Activated naive CD4-positive, alpha-beta T cell treated with anti-CD3 and anti-CD28 coated beads for 36 hours (primary cell): ENCODE results near the gene ATR. TPM values are rescaled to one million over a fixed set of nuclear protein-coding genes. Genes with fewer than 3 reads are reported as not detected.
A peak's percentile ranks its signal among the peaks of the same experiment; 100 is the strongest.
"Not testable (repeated sequence)": the region's sequence is repeated elsewhere in the genome, so short reads cannot be mapped to it uniquely, and the experiment has no call there.

Experiments used
- CTCF ChIA-PET: fragments of 350-600 bp; sonication (Branson Sonifier 250); formaldehyde crosslinking; loops from one replicate; lab custom pipeline; 2021; ENCODE audit warnings: antibody characterized with exemption; lab: Charles Lee
- DNase-seq: peaks from one replicate; pipeline ENCODE4 v3.0.0-alpha.2; 2020
- H3K27ac Mint-ChIP-seq: one replicate; pipeline ENCODE4 v1.8.0; 2021; ENCODE audit warnings: mild to moderate bottlenecking, mixed read lengths
- H3K27me3 Mint-ChIP-seq: one replicate; pipeline ENCODE4 v1.8.0; 2021; ENCODE audit warnings: low read depth, mixed read lengths
- H3K36me3 Mint-ChIP-seq: one replicate; pipeline ENCODE4 v1.8.0; 2021; ENCODE audit warnings: low read depth, mixed read lengths
- H3K4me1 Mint-ChIP-seq: one replicate; pipeline ENCODE4 v1.8.0; 2021; ENCODE audit warnings: low read depth, mixed read lengths
- H3K4me3 Mint-ChIP-seq: one replicate; pipeline ENCODE4 v1.8.0; 2021; ENCODE audit warnings: mild to moderate bottlenecking, moderate library complexity, mixed read lengths
- H3K9me3 Mint-ChIP-seq: one replicate; pipeline ENCODE4 v1.8.0; 2021; ENCODE audit warnings: mixed read lengths
- intact Hi-C: fragments of 100-400 bp; cut with micrococcal nuclease; formaldehyde crosslinking; loops from one replicate; pipeline ENCODE4 v1.15.1; 2023
- total RNA-seq, 2 experiments: library from RNA; stranded (reverse); gene quantifications; one replicate each; pipeline ENCODE4 v1.2.3, GENCODE V29; 2021

Gene ATR
- total RNA-seq, 2 experiments from 2014 or later = 42.5 to 43.1 TPM

DNA sequence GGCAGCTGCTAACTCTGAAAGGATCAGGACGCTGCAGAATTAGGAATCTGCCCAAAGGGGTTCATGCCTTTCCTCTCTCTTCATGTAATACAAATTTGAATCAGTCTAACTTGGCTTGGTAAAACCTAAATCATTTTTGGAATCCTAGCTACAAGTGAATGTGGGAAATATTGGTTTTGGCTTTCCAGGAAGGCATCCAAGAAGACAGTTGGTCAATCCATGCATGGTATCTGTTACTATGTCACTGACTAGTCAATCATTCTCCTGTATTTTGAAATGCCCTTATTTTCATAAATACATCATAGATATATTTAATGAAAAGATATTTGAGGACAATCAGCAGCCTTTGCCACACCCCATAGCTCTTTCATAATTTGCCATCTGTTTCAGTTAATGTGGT lies 10.2 kb upstream of the ATR start:
- Mint-ChIP-seq H3K36me3 (no peaks in the 10 kb centered on the region), H3K4me1 (no peaks in the 10 kb centered on the region), H3K4me3 (no peak overlapping the region), H3K9me3 (no peaks in the 10 kb centered on the region), H3K27ac (no peak overlapping the region), H3K27me3 (peaks cover 5% of the 10 kb centered on the region)
- CTCF ChIA-PET = interaction anchor here (1.0 kb wide), 1 partner anchor 240 kb away, joined by 3 read pairs; no protein-coding TSS in a partner anchor
- intact Hi-C loops = loop anchor here (5.0 kb wide), 2 partner anchors 299 to 319 kb away; partner anchors contain the start of gene PCOLCE2
- no peak for DNase-seq

DNA sequence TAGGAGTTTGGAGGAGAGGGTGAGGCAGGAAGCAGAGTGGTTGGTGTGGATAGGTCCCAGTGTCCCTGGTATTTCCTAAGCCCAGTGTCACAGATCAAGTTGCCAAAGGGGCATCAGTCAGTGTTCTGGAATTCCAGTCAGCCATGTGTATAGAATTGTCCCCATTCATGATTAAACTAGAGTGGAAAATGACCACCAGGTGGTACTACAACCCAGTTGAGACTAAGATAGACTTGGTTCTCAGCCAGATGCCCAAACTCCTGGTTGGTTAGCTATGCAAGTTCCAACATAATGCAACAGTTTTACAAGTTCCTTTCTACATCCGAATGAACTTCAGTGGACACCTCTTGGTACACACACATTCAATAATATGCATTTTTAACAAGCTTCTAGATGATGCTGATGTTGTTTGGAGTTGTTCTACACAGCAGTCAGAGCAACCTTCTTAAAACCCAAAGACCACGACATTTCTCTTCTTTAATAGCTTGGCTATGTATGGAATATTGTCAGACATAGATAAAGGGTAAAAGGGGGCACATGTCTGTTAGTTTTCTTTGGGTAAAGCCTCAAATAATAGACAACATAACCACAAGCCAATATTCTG lies 8.4 kb upstream of the ATR start:
- H3K36me3 Mint-ChIP-seq = no peaks in the 10 kb centered on the region
- no peak overlapping the region for H3K27ac Mint-ChIP-seq
- H3K4me3 Mint-ChIP-seq = no peak overlapping the region
- H3K9me3 Mint-ChIP-seq = no peaks in the 10 kb centered on the region
- CTCF ChIA-PET = interaction anchor here (0.6 to 1.6 kb wide), 8 partner anchors 10 to 404 kb away, joined by 3 to 7 read pairs (median 4); no protein-coding TSS in a partner anchor
- H3K4me1 Mint-ChIP-seq = no peaks in the 10 kb centered on the region
- peaks cover 5% of the 10 kb centered on the region for H3K27me3 Mint-ChIP-seq
- intact Hi-C loops = loop anchor here (1.0 to 5.0 kb wide), 5 partner anchors 241 to 407 kb away; partner anchors contain the start of gene PCOLCE2
- DNase-seq = peak; percentile 40

DNA sequence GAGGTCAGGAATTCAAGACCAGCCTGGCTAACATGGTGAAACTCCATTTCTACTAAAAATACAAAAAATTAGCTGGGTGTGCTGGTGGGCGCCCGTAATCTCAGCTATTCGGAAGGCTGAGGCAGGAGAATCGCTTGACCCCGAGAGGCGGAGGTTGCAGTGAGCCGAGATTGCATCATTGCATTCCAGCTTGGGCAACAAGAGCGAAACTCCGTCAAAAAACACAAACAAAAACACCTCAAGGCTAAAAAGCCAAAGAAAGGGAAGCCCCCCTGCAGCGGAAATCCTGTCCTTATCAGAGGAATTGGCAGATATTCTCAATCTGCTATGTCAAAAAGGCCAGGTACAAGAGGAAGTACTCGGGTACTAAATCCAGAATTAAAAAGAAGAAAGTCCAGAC lies 2.5 kb upstream of the ATR start:
- H3K27me3 Mint-ChIP-seq, intact Hi-C loops, H3K36me3 Mint-ChIP-seq, H3K27ac Mint-ChIP-seq, H3K4me3 Mint-ChIP-seq, H3K9me3 Mint-ChIP-seq, DNase-seq, CTCF ChIA-PET: not testable (repeated sequence)
- H3K4me1 Mint-ChIP-seq = peaks cover 21% of the 10 kb centered on the region

DNA sequence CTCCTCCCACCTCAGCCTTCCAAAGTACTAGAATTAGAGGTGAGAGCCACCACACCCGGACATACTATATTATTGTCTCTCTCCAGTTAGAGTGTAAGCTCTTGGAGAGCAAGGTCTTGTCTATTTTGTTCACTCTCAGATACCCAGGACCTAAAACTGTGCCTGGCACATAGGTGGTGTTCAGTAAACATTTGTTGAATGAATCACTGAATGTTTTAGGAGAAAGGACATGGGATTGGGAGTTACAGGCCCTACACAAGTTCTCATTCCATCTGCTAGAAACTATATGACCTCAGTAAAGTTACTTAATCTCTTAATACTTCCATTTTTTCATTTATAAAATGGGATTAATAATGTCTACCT lies 1.5 kb upstream of the ATR start:
- Mint-ChIP-seq H3K9me3 (no peaks in the 10 kb centered on the region), H3K4me3 (peak overlapping the region; percentile 94), H3K4me1 (peaks cover 30% of the 10 kb centered on the region), H3K36me3 (peaks cover 4% of the 10 kb centered on the region), H3K27ac (peak overlapping the region; percentile 95), H3K27me3 (no peaks in the 10 kb centered on the region)
- intact Hi-C loops = no loop called here
- DNase-seq = no peak
- CTCF ChIA-PET = interaction anchor here (0.7 kb wide), 1 partner anchor 236 kb away, joined by 3 read pairs; no protein-coding TSS in a partner anchor

DNA sequence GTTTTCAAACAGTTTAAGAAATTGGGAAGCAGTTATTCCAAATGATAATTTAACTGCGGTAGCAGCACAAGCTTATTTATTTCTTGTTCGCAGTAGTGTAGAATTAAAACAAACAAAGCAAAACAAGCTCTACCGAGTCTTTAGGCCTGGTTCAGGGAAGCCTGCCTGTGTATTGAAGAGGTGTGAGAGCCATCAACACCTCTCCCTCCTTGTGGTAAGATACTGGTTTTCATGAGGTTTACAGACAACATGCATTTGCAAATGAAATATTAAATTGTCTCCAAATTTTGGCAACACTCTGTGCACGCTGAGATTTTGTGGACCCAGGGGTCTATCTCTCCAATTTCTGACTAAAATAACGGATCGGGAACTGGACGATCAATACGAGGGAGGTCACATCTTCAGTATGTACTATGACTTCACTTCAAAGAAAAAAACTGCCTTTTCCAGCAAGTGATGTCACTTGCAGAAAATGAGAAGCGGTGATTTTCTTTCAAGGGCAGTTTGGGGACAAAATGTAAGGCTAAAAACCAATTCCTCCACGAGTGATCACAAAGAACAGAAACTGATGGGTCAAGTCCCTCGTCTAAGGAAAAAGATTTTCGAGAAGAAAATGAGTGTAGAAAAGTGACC lies 721 bp downstream of the ATR start:
- DNase-seq = no peak
- Mint-ChIP-seq H3K4me1 (peaks cover 42% of the 10 kb centered on the region), H3K36me3 (peaks cover 8% of the 10 kb centered on the region), H3K4me3 (peak overlapping the region; percentile 94), H3K27me3 (no peaks in the 10 kb centered on the region), H3K27ac (peak overlapping the region; percentile 95), H3K9me3 (no peaks in the 10 kb centered on the region)
- CTCF ChIA-PET = no interaction called here
- intact Hi-C loops = loop anchor here (1.0 to 10.0 kb wide), 11 partner anchors 15 to 1394 kb away; partner anchors contain the start of genes GK5, PLS1, PXYLP1 and RNF7

DNA sequence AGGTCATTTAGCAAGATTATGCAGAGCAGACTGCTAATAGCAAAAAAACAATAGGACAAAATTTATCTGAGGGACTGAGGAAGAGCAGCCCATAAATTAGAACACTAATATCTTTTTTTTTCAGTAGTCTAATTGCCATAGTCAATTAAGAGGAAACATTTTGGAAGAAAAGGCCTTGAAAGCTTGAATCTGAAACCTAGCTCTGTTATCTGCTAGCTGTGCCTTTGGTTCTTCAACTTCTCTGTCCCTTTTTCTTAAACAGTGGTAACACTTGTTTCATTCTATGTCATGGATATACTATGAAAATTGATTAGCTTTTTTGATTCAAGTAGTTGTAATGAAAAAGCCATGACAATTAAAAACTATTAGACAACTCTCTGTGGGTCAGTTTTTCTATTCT lies 1.7 kb downstream of the ATR start:
- H3K4me1 Mint-ChIP-seq = peaks cover 44% of the 10 kb centered on the region
- CTCF ChIA-PET = interaction anchor here (0.6 kb wide), 1 partner anchor 78 kb away, joined by 3 read pairs; no protein-coding TSS in a partner anchor
- H3K9me3 Mint-ChIP-seq = no peaks in the 10 kb centered on the region
- H3K27me3 Mint-ChIP-seq = no peaks in the 10 kb centered on the region
- H3K27ac Mint-ChIP-seq = peak overlapping the region; percentile 47
- peak overlapping the region; percentile 94 for H3K4me3 Mint-ChIP-seq
- no peak for DNase-seq
- intact Hi-C loops = loop anchor here (5.0 to 10.0 kb wide), 4 partner anchors 349 to 1342 kb away; partner anchors contain the start of genes GK5, PXYLP1 and RNF7
- H3K36me3 Mint-ChIP-seq = peaks cover 8% of the 10 kb centered on the region

DNA sequence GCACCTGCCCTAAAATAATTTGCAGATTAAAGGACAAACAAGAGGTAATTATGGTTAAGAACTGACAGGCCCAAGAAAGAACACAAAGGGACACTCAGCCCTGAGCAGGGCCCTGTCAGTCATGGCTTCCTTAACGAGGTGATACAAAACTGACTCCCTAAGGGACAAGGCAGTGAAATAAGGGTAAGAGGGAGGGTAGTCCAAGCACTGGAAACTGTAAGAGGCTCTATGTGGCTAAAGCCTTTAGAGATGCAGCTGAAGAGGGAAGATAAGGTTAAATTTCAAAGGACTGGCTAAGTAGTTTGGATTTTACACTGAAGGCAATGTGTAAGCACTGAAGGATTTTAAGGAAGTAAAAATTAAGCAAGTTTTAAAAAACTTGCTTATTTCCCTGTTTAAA lies 3.9 kb downstream of the ATR start:
- DNase-seq = no peak
- H3K27me3 Mint-ChIP-seq = no peaks in the 10 kb centered on the region
- peaks cover 42% of the 10 kb centered on the region for H3K4me1 Mint-ChIP-seq
- H3K9me3 Mint-ChIP-seq = no peaks in the 10 kb centered on the region
- H3K36me3 Mint-ChIP-seq = peaks cover 18% of the 10 kb centered on the region
- CTCF ChIA-PET = interaction anchor here (0.6 kb wide), 1 partner anchor 12 kb away, joined by 4 read pairs; no protein-coding TSS in a partner anchor
- intact Hi-C loops = loop anchor here (5.0 to 10.0 kb wide), 4 partner anchors 347 to 1340 kb away; partner anchors contain the start of genes GK5, PXYLP1 and RNF7
- no peak overlapping the region for H3K4me3 Mint-ChIP-seq
- H3K27ac Mint-ChIP-seq = peak overlapping the region; percentile 32

DNA sequence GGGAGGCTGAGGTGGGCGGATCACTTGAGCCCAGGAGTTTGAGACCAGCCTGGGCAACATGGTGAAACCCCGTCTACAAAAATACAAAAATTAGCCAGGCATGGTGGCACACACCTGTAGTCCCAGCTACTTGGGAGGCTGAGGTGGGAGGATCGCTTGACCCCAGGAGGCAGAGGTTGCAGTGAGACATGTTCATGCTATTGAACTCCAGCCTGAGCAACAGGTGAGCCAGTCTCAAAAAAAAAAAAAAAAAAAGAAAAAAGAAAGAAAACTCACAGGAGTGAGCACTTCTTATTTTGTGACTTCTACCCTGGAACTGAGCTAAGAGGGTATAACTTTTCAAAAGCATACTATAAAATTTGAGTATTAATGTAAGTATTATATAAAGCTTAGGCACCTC lies 4.3 kb downstream of the ATR start:
- DNase-seq, H3K4me3 Mint-ChIP-seq, H3K27me3 Mint-ChIP-seq, H3K27ac Mint-ChIP-seq, H3K9me3 Mint-ChIP-seq: not testable (repeated sequence)
- intact Hi-C loops = loop anchor here (10.0 kb wide), 1 partner anchor 1339 kb away; the partner anchor contains the start of gene PXYLP1
- CTCF ChIA-PET = interaction anchor here (0.6 kb wide), 1 partner anchor 12 kb away, joined by 4 read pairs; no protein-coding TSS in a partner anchor
- peaks cover 20% of the 10 kb centered on the region for H3K36me3 Mint-ChIP-seq
- H3K4me1 Mint-ChIP-seq = peaks cover 41% of the 10 kb centered on the region

DNA sequence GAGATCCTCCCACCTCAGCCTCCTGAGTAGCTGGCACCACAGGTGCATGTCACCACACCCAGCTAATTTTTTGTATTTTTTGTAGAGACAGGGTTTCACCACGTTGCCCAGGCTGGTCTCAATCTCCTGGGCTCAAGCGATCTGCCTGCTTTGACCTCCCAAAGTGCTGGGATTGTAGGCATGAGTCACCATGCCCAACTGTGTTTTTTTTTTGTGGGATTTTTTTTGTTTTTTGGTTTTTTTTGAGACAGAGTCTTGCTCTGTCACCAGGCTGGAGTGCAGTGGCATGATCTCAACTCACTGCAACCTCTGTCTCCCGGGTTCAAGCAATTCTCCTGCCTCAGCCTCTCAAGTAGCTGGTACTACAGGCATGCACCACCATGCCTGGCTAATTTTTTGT lies 9.1 kb downstream of the ATR start:
- H3K36me3 Mint-ChIP-seq = peaks cover 30% of the 10 kb centered on the region
- intact Hi-C loops, H3K27ac Mint-ChIP-seq, H3K9me3 Mint-ChIP-seq, H3K27me3 Mint-ChIP-seq, H3K4me3 Mint-ChIP-seq, DNase-seq: not testable (repeated sequence)
- H3K4me1 Mint-ChIP-seq = peaks cover 17% of the 10 kb centered on the region
- CTCF ChIA-PET = interaction anchor here (0.6 kb wide), 1 partner anchor 117 kb away, joined by 3 read pairs; no protein-coding TSS in a partner anchor

DNA sequence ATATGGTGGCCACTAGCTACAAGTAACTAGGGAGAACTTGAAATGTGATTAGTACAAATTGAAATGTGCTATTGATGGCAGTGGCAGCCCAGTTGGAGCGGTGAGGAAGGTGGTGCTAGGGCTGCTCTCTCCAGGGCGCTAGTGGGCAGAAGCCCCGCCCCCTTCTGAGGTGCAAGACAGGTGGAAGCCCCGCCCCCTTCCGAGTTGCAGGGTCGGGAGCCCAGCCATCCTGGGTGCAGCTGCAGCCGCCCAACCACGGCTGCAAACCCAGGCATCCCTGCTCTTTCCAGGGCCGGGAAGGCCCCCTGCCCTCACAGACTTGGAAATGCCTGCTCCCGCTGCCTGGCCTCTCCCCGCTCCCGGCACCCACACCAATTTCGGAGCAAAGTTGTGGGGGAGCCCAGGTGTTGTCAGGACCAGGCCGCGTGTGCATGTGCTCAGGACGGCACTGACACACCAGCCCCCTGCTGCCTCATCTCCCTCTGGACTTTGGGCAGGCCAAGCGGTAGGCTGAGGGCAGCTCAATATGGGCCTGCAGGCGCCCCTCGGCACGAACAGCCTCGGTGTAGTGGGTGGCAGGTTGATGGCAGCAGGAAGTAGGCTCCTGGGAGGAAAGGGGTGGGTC lies 10.0 kb downstream of the ATR start:
- H3K9me3 Mint-ChIP-seq = no peaks in the 10 kb centered on the region
- DNase-seq = no peak
- intact Hi-C loops = no loop called here
- CTCF ChIA-PET = no interaction called here
- peaks cover 31% of the 10 kb centered on the region for H3K36me3 Mint-ChIP-seq
- H3K4me1 Mint-ChIP-seq = peaks cover 20% of the 10 kb centered on the region
- H3K27ac Mint-ChIP-seq = no peak overlapping the region
- no peaks in the 10 kb centered on the region for H3K27me3 Mint-ChIP-seq
- H3K4me3 Mint-ChIP-seq = no peak overlapping the region

DNA sequence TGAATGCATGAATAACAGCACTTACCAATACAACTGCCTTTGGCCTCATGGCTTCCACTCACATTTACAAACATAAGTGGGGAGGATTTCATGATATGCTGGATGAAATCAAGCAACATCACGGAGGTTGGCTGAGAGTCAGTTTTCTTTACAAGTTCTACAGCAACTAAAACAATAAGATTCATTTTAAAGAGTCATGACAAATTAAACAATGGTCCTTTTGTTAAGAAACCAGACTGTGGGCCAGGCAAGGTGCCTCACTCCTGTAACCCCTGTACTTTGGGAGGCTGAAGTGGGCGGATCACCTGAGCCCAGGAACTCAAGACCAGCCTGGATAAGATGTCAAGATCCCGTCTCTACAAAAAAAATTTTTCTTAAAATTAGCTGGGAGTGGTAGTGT lies 12.4 kb downstream of the ATR start:
- Mint-ChIP-seq H3K4me3 (no peak overlapping the region), H3K27me3 (no peaks in the 10 kb centered on the region), H3K36me3 (peaks cover 39% of the 10 kb centered on the region), H3K27ac (no peak overlapping the region), H3K9me3 (no peaks in the 10 kb centered on the region), H3K4me1 (peaks cover 23% of the 10 kb centered on the region)
- no peak for DNase-seq
- CTCF ChIA-PET = interaction anchor here (0.6 kb wide), 1 partner anchor 69 kb away, joined by 4 read pairs; no protein-coding TSS in a partner anchor
- intact Hi-C loops = no loop called here

DNA sequence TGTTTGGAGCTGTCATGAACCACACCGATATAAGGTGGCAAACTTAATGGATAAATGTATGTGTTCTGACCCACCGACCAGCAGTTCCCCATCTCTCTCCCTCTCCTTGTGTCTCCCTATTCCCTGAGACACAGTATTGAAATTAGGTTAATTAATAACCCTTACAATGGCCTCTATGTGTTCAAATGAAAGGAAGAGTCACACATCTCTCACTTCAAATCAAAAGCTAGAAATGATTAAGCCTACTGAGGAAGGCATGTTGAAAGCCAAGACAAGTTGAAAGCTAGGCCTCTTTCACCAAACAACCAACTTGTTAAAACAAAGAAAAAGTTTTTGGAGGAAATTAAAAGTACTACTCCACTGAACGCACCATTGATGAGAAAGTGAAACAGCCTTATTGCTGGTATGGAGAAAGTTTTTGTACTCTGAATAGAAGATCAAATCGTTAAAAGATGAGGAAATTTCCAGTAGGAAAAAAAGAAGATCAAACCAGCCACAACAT lies 15.0 kb downstream of the ATR start:
- peaks cover 34% of the 10 kb centered on the region for H3K36me3 Mint-ChIP-seq
- peaks cover 22% of the 10 kb centered on the region for H3K4me1 Mint-ChIP-seq
- peak overlapping the region; percentile 88 for H3K27ac Mint-ChIP-seq
- CTCF ChIA-PET = no interaction called here
- DNase-seq = no peak
- H3K4me3 Mint-ChIP-seq = no peak overlapping the region
- H3K9me3 Mint-ChIP-seq = no peaks in the 10 kb centered on the region
- H3K27me3 Mint-ChIP-seq = no peaks in the 10 kb centered on the region
- intact Hi-C loops = loop anchor here (1.0 to 5.0 kb wide), 2 partner anchors 15 to 116 kb away; partner anchors contain the start of genes ATR and XRN1
